Measurements from ENCODE around the gene CTTNBP2NL. TPM values are rescaled to one million over a fixed set of nuclear protein-coding genes. Genes with fewer than 3 reads are reported as not detected.

Gene CTTNBP2NL
- total RNA-seq, 1 experiment from 2014 or later: 32.2 TPM

DNA sequence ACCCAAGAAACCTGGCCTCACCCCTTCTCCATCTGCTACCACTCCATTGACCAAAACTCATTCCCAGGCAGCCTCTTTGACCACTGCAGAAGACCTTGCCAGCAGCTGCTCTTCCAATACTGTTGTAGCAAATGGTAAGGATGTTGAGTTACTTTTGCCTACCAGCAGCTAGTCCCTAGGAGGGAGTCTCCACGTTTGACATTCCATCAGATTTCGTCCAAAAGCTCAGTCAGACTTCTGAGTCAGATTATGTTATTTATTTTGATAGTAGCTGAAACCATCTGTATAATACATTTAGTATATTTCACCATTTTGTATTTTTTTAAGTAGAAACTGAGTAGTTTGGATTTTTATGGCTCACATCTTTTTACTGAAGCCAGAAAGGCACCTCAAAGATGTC, 61.2 kb downstream of the CTTNBP2NL start:
- BruUV-seq (replicated peaks): no TSS peak
- H3K36me3 ChIP-seq (ENCODE audit: low read depth): peaks cover 40% of the 10 kb centered on the region

DNA sequence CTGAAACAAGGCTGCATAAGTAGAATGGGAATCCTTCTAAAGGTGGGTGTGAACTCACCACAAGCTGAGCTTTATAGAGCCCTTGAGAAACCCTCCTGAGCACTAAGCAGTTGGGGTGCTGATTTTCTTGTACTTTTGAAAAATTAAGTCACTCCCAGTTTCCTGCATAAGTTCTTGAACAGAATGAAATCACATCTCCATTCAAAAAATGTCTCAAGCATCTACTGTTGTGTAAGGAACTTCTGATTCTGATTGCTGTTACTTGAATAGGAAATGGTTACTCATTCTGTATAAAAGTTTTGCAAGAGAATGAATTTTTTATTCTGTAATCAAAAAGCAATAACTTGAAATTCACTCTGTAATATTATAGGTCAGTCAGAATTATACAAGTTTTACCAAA, 61.9 kb downstream of the CTTNBP2NL start:
- Histone ChIP-seq H3K27me3 (ENCODE audit: insufficient read depth, low read depth) (no peaks in the 10 kb centered on the region), H2AFZ (no peak overlapping the region), H3K79me2 (ENCODE audit: low read depth) (no peaks in the 10 kb centered on the region), H3K9me2 (ENCODE audit: insufficient read depth) (no peaks in the 10 kb centered on the region), H3K27ac (no peak overlapping the region), H3K4me2 (no peak overlapping the region), H3K9me3 (ENCODE audit: insufficient read depth, low read depth) (no peaks in the 10 kb centered on the region), H4K20me1 (ENCODE audit: insufficient read depth) (peaks cover 4% of the 10 kb centered on the region; the same call in 1 of the 2 replicates), H3K4me3 (no peak overlapping the region), H3K36me3 (ENCODE audit: low read depth) (peaks cover 40% of the 10 kb centered on the region), H3K4me1 (replicated peaks; ENCODE audit: insufficient read depth) (peaks cover 13% of the 10 kb centered on the region), H3F3A (ENCODE audit: insufficient read depth, low read depth) (no peaks in the 10 kb centered on the region; the same call in 1 of the 2 replicates)
- CTCF ChIA-PET: interaction anchor here (0.6 kb wide), 1 partner anchor 107 kb away, joined by 11 read pairs; no protein-coding TSS in a partner anchor
- no peak for DNase-seq
- intact Hi-C loops (cut with micrococcal nuclease; ENCODE audit: unreplicated experiment): no loop called here
- no TSS peak for BruUV-seq (replicated peaks)
- POLR2A ChIA-PET (ENCODE audit: unreplicated experiment): interaction anchor here (0.5 to 0.6 kb wide), 2 partner anchors 11 to 478 kb away, joined by 4 to 5 read pairs; no protein-coding TSS in a partner anchor
- TF ChIP-seq, protein P1, sequence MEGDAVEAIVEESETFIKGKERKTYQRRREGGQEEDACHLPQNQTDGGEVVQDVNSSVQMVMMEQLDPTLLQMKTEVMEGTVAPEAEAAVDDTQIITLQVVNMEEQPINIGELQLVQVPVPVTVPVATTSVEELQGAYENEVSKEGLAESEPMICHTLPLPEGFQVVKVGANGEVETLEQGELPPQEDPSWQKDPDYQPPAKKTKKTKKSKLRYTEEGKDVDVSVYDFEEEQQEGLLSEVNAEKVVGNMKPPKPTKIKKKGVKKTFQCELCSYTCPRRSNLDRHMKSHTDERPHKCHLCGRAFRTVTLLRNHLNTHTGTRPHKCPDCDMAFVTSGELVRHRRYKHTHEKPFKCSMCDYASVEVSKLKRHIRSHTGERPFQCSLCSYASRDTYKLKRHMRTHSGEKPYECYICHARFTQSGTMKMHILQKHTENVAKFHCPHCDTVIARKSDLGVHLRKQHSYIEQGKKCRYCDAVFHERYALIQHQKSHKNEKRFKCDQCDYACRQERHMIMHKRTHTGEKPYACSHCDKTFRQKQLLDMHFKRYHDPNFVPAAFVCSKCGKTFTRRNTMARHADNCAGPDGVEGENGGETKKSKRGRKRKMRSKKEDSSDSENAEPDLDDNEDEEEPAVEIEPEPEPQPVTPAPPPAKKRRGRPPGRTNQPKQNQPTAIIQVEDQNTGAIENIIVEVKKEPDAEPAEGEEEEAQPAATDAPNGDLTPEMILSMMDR (conservative IDR thresholded peaks at IDR 0.05): no peak
- TF ChIP-seq EZH2 (IDR thresholded peaks at IDR 0.05; ENCODE audit: low read depth): no peak

More for the DNA sequence above, 61.2 kb downstream of the CTTNBP2NL start:
- POLR2A ChIA-PET (ENCODE audit: unreplicated experiment): interaction anchor here (0.5 to 0.6 kb wide), 2 partner anchors 12 to 478 kb away, joined by 4 to 5 read pairs; no protein-coding TSS in a partner anchor
- H3K9me3 ChIP-seq (ENCODE audit: insufficient read depth, low read depth): no peaks in the 10 kb centered on the region
- no peak overlapping the region for H3K4me2 ChIP-seq
- intact Hi-C loops (cut with micrococcal nuclease; ENCODE audit: unreplicated experiment): no loop called here
- H3K27ac ChIP-seq: no peak overlapping the region
- DNase-seq: no peak
- no peaks in the 10 kb centered on the region for H3F3A ChIP-seq (ENCODE audit: insufficient read depth, low read depth)
- no peak overlapping the region for H3K4me3 ChIP-seq
- no peak for TF ChIP-seq EZH2 (IDR thresholded peaks at IDR 0.05; ENCODE audit: low read depth)
- TF ChIP-seq, protein P1 (conservative IDR thresholded peaks at IDR 0.05): no peak
- H4K20me1 ChIP-seq (ENCODE audit: insufficient read depth): peaks cover 4% of the 10 kb centered on the region; the same call in 1 of the 2 replicates
- CTCF ChIA-PET: no interaction called here
- no peaks in the 10 kb centered on the region for H3K27me3 ChIP-seq (ENCODE audit: insufficient read depth, low read depth)
- H3K4me1 ChIP-seq (replicated peaks; ENCODE audit: insufficient read depth): peaks cover 13% of the 10 kb centered on the region
- H3K79me2 ChIP-seq (ENCODE audit: low read depth): no peaks in the 10 kb centered on the region
- no peaks in the 10 kb centered on the region for H3K9me2 ChIP-seq (ENCODE audit: insufficient read depth)
- no peak overlapping the region for H2AFZ ChIP-seq

DNA sequence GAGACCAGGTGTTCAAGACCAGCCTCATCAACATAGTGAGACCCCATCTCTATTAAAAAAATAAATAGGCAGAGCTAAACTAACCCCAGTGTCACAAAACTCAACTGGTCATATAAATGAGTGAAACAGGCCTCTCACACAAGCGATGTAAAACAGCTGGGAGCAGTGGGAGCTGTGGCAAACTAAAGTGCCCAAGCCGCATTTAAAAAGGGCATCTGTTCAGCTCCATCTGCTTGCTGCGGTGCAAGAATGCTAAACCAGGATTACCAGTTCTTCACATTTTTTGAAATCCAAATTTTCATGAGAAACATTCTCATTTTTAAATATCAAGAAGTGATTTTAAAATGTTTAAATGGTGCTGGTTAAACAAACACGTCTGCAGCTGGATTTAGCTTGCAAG, 62.7 kb downstream of the CTTNBP2NL start:
- H3K9me2 ChIP-seq (ENCODE audit: insufficient read depth): no peaks in the 10 kb centered on the region
- TF ChIP-seq EZH2 (IDR thresholded peaks at IDR 0.05; ENCODE audit: low read depth): no peak
- TF ChIP-seq, protein P1 (conservative IDR thresholded peaks at IDR 0.05): no peak
- ChIA-PET POLR2A (ENCODE audit: unreplicated experiment) (no interaction called here), CTCF (interaction anchor here (0.6 kb wide), 1 partner anchor 106 kb away, joined by 11 read pairs; no protein-coding TSS in a partner anchor)
- H3K27me3 ChIP-seq (ENCODE audit: insufficient read depth, low read depth): no peaks in the 10 kb centered on the region
- peaks cover 7% of the 10 kb centered on the region; the same call in 1 of the 2 replicates for H3F3A ChIP-seq (ENCODE audit: insufficient read depth, low read depth)
- H3K4me2 ChIP-seq: no peak overlapping the region
- H4K20me1 ChIP-seq (ENCODE audit: insufficient read depth): peaks cover 4% of the 10 kb centered on the region; the same call in 1 of the 2 replicates
- BruUV-seq (replicated peaks): no TSS peak
- DNase-seq: no peak
- peaks cover 19% of the 10 kb centered on the region for H3K4me1 ChIP-seq (replicated peaks; ENCODE audit: insufficient read depth)
- H3K27ac ChIP-seq: no peak overlapping the region
- no peaks in the 10 kb centered on the region for H3K79me2 ChIP-seq (ENCODE audit: low read depth)
- no peaks in the 10 kb centered on the region for H3K9me3 ChIP-seq (ENCODE audit: insufficient read depth, low read depth)
- peaks cover 35% of the 10 kb centered on the region for H3K36me3 ChIP-seq (ENCODE audit: low read depth)
- intact Hi-C loops (cut with micrococcal nuclease; ENCODE audit: unreplicated experiment): no loop called here
- H3K4me3 ChIP-seq: no peak overlapping the region
- H2AFZ ChIP-seq: no peak overlapping the region

Measured in PC-9 (cell line).